ENCODE measurements around the gene ARFGEF3.

GRCh38 chr6:138128096-138128495 lies 33.6 kb upstream of the ARFGEF3 start:
- no peak for TF ChIP-seq CTCF (IDR thresholded peaks at IDR 0.05)
- TF ChIP-seq ZFX (IDR thresholded peaks at IDR 0.05; ENCODE audit: borderline replicate concordance): no peak

Data from 22Rv1 (cell line).